Mesenchymal stem cell (in vitro differentiated cells and primary cell): ENCODE results near the gene KCNIP4.

Experiments used
- DNase-seq: peaks from one replicate; pipeline ENCODE4 v3.0.0-alpha.2; 2013
- H2AFZ ChIP-seq: one replicate; pipeline ENCODE4 v1.6.1; 2013; ENCODE audit warnings: low read depth, mild to moderate bottlenecking, control low read depth, inconsistent platforms, low read length, moderate library complexity
- H2AK5ac ChIP-seq: 2 replicates; pipeline ENCODE4 v1.6.1; 2013; ENCODE audit warnings: low read length, moderate library complexity, mild to moderate bottlenecking, inconsistent platforms; ENCODE audit not compliant: severe bottlenecking
- H2BK120ac ChIP-seq: one replicate; pipeline ENCODE4 v1.6.1; 2013; ENCODE audit warnings: low read depth, mild to moderate bottlenecking, inconsistent platforms, low read length, moderate library complexity
- H2BK12ac ChIP-seq, 2 experiments: one replicate each; pipeline ENCODE4 v1.6.1; 2013; ENCODE audit warnings: inconsistent platforms in 2 of 2, low read length in 2 of 2, mild to moderate bottlenecking in 2 of 2, moderate library complexity in 2 of 2, control low read depth in 1 of 2
- H2BK15ac ChIP-seq: one replicate; pipeline ENCODE4 v1.6.1; 2013; ENCODE audit warnings: mild to moderate bottlenecking, low read depth, inconsistent platforms; ENCODE audit not compliant: poor library complexity, severe bottlenecking
- H2BK5ac ChIP-seq: 2 replicates; pipeline ENCODE4 v1.6.1; 2013; ENCODE audit warnings: low read depth, mild to moderate bottlenecking, low read length, control low read depth, inconsistent platforms; ENCODE audit not compliant: poor library complexity, severe bottlenecking
- H3K14ac ChIP-seq, 2 experiments: one replicate each; pipeline ENCODE4 v1.6.1; 2013; ENCODE audit warnings: inconsistent platforms in 2 of 2, low read length in 2 of 2, control low read depth in 1 of 2, mild to moderate bottlenecking in 1 of 2, moderate library complexity in 1 of 2
- H3K18ac ChIP-seq, 2 experiments: one replicate each; pipeline ENCODE4 v1.6.1; 2013; ENCODE audit warnings: inconsistent platforms in 2 of 2, low read length in 2 of 2, control low read depth in 1 of 2, low read depth in 1 of 2, mild to moderate bottlenecking in 1 of 2
- H3K23ac ChIP-seq, 2 experiments: one replicate each; pipeline ENCODE4 v1.6.1; 2013; ENCODE audit warnings: inconsistent platforms in 2 of 2, low read length in 2 of 2, mild to moderate bottlenecking in 2 of 2, moderate library complexity in 2 of 2, control low read depth in 1 of 2
- H3K27ac ChIP-seq: 2 replicates; pipeline ENCODE4 v1.5.1; 2013; ENCODE audit warnings: mild to moderate bottlenecking, moderate library complexity, low read length, control low read depth, inconsistent platforms; ENCODE audit not compliant: poor library complexity, severe bottlenecking
- H3K27me3 ChIP-seq, 2 experiments: 2 replicates each; pipeline versions ENCODE4 v1.6.1 to v1.7.0; 2013; ENCODE audit warnings: low read length in 2 of 2, mild to moderate bottlenecking in 2 of 2, moderate library complexity in 2 of 2, control low read depth in 1 of 2, inconsistent platforms in 1 of 2; ENCODE audit not compliant: control insufficient read depth in 1 of 2, insufficient read depth in 1 of 2
- H3K36me3 ChIP-seq, 2 experiments: 2 replicates each; pipeline versions ENCODE4 v1.6.1 to v1.7.0; 2013; ENCODE audit warnings: low read length in 2 of 2, control low read depth in 1 of 2, inconsistent platforms in 1 of 2, low read depth in 1 of 2, mild to moderate bottlenecking in 1 of 2; ENCODE audit not compliant: insufficient read depth in 2 of 2, control insufficient read depth in 1 of 2
- H3K4ac ChIP-seq, 2 experiments: one replicate each; pipeline ENCODE4 v1.6.1; 2013; ENCODE audit warnings: inconsistent platforms in 2 of 2, low read length in 2 of 2, mild to moderate bottlenecking in 2 of 2, moderate library complexity in 2 of 2, control low read depth in 1 of 2, low read depth in 1 of 2
- H3K4me1 ChIP-seq: 2 replicates; pipeline ENCODE4 v1.6.1; 2013; ENCODE audit warnings: low read depth, low read length, control low read depth; ENCODE audit not compliant: control insufficient read depth, insufficient read depth
- H3K4me2 ChIP-seq: 2 replicates; pipeline ENCODE4 v1.6.1; 2013; ENCODE audit warnings: low read length, mild to moderate bottlenecking, inconsistent platforms; ENCODE audit not compliant: poor library complexity, severe bottlenecking
- H3K4me3 ChIP-seq, 2 experiments: 2 replicates each; pipeline versions ENCODE4 v1.5.1 to v1.7.0; 2013; ENCODE audit warnings: low read length in 2 of 2, mild to moderate bottlenecking in 2 of 2, control low read depth in 1 of 2, low read depth in 1 of 2; ENCODE audit not compliant: insufficient read depth in 1 of 2
- H3K79me1 ChIP-seq: replicated peaks from 2 replicates; pipeline ENCODE4 v1.6.1; 2013; ENCODE audit warnings: mild to moderate bottlenecking, control low read depth, low read length, inconsistent platforms; ENCODE audit not compliant: poor library complexity, severe bottlenecking
- H3K9ac ChIP-seq: 2 replicates; pipeline ENCODE4 v1.7.0; 2013; ENCODE audit warnings: mild to moderate bottlenecking, low read length, moderate library complexity
- H3K9me3 ChIP-seq: 2 replicates; pipeline ENCODE4 v1.7.0; 2013; ENCODE audit warnings: mild to moderate bottlenecking, low read length; ENCODE audit not compliant: control insufficient read depth
- H4K8ac ChIP-seq: one replicate; pipeline ENCODE4 v1.6.1; 2013; ENCODE audit warnings: inconsistent platforms, mild to moderate bottlenecking, low read length, moderate library complexity
- H4K91ac ChIP-seq: one replicate; pipeline ENCODE4 v1.6.1; 2013; ENCODE audit warnings: mild to moderate bottlenecking, low read length, inconsistent platforms
- WGBS: methylation state at CpG from one replicate; pipeline ENCODE4 v1.1.7; 2013; ENCODE audit warnings: mixed read lengths; 5-methylcytosine and 5-hydroxymethylcytosine counted together

The KCNIP4 gene

DNA sequence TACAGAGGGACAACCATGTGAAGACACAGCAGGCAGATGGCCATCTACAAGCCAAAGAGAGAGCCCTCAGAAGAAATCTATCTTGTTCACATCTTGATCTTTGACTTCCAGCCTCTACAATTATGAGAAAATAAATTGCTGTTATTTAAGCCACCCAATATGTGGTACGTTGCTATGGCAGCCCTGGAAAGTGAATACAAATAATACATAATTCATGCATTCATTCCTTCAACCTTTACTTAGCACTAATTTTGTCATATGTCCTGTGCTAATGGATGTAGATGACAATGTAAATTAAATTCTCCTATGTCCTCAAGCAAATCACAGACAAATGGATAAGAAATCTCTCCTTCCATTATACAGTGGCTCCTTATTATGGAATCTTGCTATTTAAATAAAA, 886.7 kb downstream of the KCNIP4 start:
- Histone ChIP-seq H3K9ac (no peak overlapping the region), H3K36me3 (no peaks in the 10 kb centered on the region), H4K8ac (no peak overlapping the region), H3K4me3 (no peak overlapping the region), H3K4me2 (no peak overlapping the region), H3K23ac (no peak overlapping the region), H2BK120ac (no peak overlapping the region), H3K14ac (no peak overlapping the region), H2AK5ac (no peak overlapping the region), H2BK5ac (no peak overlapping the region), H3K4ac (no peak overlapping the region), H2BK12ac (no peak overlapping the region), H4K91ac (no peak overlapping the region), H3K9me3 (peaks cover 22% of the 10 kb centered on the region), H2AFZ (no peak overlapping the region), H2BK15ac (no peak overlapping the region), H3K18ac (no peak overlapping the region), H3K27me3 (no peaks in the 10 kb centered on the region), H3K4me1 (no peaks in the 10 kb centered on the region), H3K27ac (no peak overlapping the region), H3K79me1 (no peaks in the 10 kb centered on the region)
- no peak for DNase-seq
- WGBS: no CpG with 5 or more reads among the region's 1 CpG

DNA sequence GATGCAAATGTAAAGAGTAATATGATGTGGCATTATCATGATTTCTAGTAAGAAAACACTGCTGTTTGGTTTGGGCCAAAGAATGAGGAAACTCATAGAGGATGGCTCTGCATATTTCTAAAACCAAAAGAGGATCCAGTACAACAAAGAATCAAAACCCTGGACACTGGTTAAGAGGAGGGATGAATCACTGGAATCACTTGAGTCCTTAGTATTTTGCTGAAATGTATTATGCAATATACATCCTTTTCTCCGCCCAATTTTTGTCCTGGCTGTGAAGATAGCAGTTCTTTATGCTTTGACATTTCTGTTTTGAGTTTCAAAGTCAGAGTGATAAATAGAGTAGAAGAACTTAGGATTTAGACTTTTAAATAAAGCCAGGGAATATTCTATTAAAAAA, 902.4 kb downstream of the KCNIP4 start:
- H2BK120ac ChIP-seq: no peak overlapping the region
- no peaks in the 10 kb centered on the region for H3K79me1 ChIP-seq
- H3K9me3 ChIP-seq: no peaks in the 10 kb centered on the region
- no peaks in the 10 kb centered on the region for H3K36me3 ChIP-seq
- H3K4me3 ChIP-seq: no peak overlapping the region
- H2BK5ac ChIP-seq: no peak overlapping the region
- H2AK5ac ChIP-seq: no peak overlapping the region
- no peak overlapping the region for H3K14ac ChIP-seq
- no peak overlapping the region for H3K4me2 ChIP-seq
- no peaks in the 10 kb centered on the region for H3K4me1 ChIP-seq
- H3K9ac ChIP-seq: no peak overlapping the region
- H4K8ac ChIP-seq: no peak overlapping the region
- H2BK15ac ChIP-seq: no peak overlapping the region
- H2BK12ac ChIP-seq: no peak overlapping the region
- H3K4ac ChIP-seq: no peak overlapping the region
- H3K27ac ChIP-seq: no peak overlapping the region
- peak; percentile 25 for DNase-seq
- no peak overlapping the region for H3K23ac ChIP-seq
- H3K27me3 ChIP-seq: no peaks in the 10 kb centered on the region
- no peak overlapping the region for H3K18ac ChIP-seq
- 100% methylated on average over 1 of the region's 1 CpG for WGBS
- H4K91ac ChIP-seq: no peak overlapping the region
- H2AFZ ChIP-seq: no peak overlapping the region

DNA sequence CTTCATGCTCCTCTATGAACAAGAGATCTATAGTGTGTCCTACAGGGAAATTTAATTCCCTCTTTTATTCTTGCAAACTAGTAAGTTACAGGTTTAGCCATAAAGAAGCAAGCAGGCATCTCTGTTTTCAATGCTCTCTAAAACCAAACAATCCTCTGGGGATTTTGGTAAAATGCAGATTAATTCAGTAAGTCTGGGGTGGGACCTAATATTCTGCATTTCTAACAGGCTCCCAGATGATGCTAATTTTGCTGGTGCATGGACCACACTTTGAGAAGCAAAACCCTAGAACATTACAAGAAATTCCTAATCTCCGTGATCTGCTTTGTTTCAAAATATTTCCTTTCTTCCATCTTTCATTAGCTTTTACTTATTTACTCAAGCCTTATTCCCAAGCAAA, 903.5 kb downstream of the KCNIP4 start:
- Histone ChIP-seq H2BK12ac (no peak overlapping the region), H3K23ac (no peak overlapping the region), H3K4me1 (no peaks in the 10 kb centered on the region), H3K27me3 (no peaks in the 10 kb centered on the region), H2BK5ac (no peak overlapping the region), H3K79me1 (no peaks in the 10 kb centered on the region), H3K14ac (no peak overlapping the region), H3K4me2 (no peak overlapping the region), H3K36me3 (no peaks in the 10 kb centered on the region), H2AK5ac (no peak overlapping the region), H3K27ac (no peak overlapping the region), H4K91ac (no peak overlapping the region), H3K9me3 (no peaks in the 10 kb centered on the region), H2BK15ac (no peak overlapping the region), H2AFZ (no peak overlapping the region), H3K4me3 (no peak overlapping the region), H3K4ac (no peak overlapping the region), H3K18ac (no peak overlapping the region), H4K8ac (no peak overlapping the region), H2BK120ac (no peak overlapping the region), H3K9ac (no peak overlapping the region)
- no peak for DNase-seq
- 86% methylated on average over 1 of the region's 1 CpG for WGBS

DNA sequence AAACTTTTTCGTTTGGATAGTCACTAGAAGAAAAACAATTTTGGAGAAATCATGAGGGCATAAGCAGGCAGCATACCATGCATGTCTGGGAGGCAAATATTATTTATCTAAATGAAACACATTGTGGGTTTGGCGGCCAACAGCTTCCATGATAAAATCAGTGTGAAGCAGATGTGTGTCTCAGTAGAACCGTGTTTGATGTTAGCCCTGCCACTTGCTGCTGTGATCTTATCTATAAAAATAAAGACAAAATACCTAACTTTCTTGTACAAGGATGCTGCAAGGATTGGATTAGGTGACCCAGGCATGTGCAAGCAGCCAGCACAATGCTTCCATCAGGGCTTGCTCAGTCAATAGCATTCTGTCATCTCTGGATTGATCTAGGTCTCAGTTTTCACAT, 906.9 kb downstream of the KCNIP4 start:
- no peaks in the 10 kb centered on the region for H3K9me3 ChIP-seq
- H3K9ac ChIP-seq: no peak overlapping the region
- H2AK5ac ChIP-seq: no peak overlapping the region
- H3K4me3 ChIP-seq: no peak overlapping the region
- H3K14ac ChIP-seq: no peak overlapping the region
- no peak overlapping the region for H2BK15ac ChIP-seq
- H3K27ac ChIP-seq: no peak overlapping the region
- no peak overlapping the region for H3K4me2 ChIP-seq
- DNase-seq: no peak
- no peak overlapping the region for H2BK5ac ChIP-seq
- H3K18ac ChIP-seq: no peak overlapping the region
- no peaks in the 10 kb centered on the region for H3K79me1 ChIP-seq
- H4K8ac ChIP-seq: no peak overlapping the region
- no peak overlapping the region for H4K91ac ChIP-seq
- WGBS: 54% methylated on average over 3 of the region's 3 CpGs
- no peaks in the 10 kb centered on the region for H3K4me1 ChIP-seq
- H3K27me3 ChIP-seq: no peaks in the 10 kb centered on the region
- H2BK120ac ChIP-seq: no peak overlapping the region
- no peak overlapping the region for H2BK12ac ChIP-seq
- H3K4ac ChIP-seq: no peak overlapping the region
- H2AFZ ChIP-seq: no peak overlapping the region
- H3K23ac ChIP-seq: no peak overlapping the region
- no peaks in the 10 kb centered on the region for H3K36me3 ChIP-seq
